Naive thymus-derived CD4-positive, alpha-beta T cell (primary cell): Measurements from ENCODE around the gene GDPD1. TPM values are rescaled to one million over a fixed set of nuclear protein-coding genes. Genes with fewer than 3 reads are reported as not detected.

Source experiments
- ATAC-seq: fragments of 150-1000 bp; cut with Tn5 transposase; 2 replicates; pipeline ENCODE4 v1.10.0; 2021; ENCODE audit warnings: mild to moderate bottlenecking, moderate library complexity
- CTCF ChIA-PET: fragments of 350-600 bp; sonication (Branson Sonifier 250); formaldehyde crosslinking; loops from one replicate; lab custom pipeline; 2021; ENCODE audit warnings: antibody characterized with exemption; lab: Charles Lee
- POLR2A ChIA-PET: fragments of 350-600 bp; sonication (Branson Sonifier 250); formaldehyde crosslinking; loops from one replicate; lab custom pipeline; 2021; ENCODE audit warnings: antibody characterized with exemption, inconsistent platforms; lab: Charles Lee
- DNase-seq, 9 donors: peaks; one replicate each; pipeline versions ENCODE4 v3.0.0 to v3.0.0-alpha.2; 2020 to 2022; ENCODE audit warnings: mixed read lengths in 1 of 9
- H3K27ac ChIP-seq: one replicate; pipeline ENCODE4 v1.7.0; 2013; ENCODE audit warnings: mild to moderate bottlenecking, low read depth, low read length, moderate library complexity
- H3K27me3 ChIP-seq, 2 donors: one replicate each; pipeline ENCODE4 v1.7.0; 2013; ENCODE audit warnings: low read length in 2 of 2, mild to moderate bottlenecking in 2 of 2, moderate library complexity in 2 of 2; ENCODE audit not compliant: control insufficient read depth in 2 of 2, insufficient read depth in 2 of 2
- H3K36me3 ChIP-seq, 3 experiments: 1 replicate in 2 of 3; 2 replicates in 1 of 3; pipeline ENCODE4 v1.7.0; 2013; ENCODE audit warnings: low read length in 3 of 3, mild to moderate bottlenecking in 3 of 3, moderate library complexity in 1 of 3; ENCODE audit not compliant: insufficient read depth in 3 of 3, control insufficient read depth in 2 of 3
- H3K4me1 ChIP-seq, 2 donors: one replicate each; pipeline ENCODE4 v1.7.0; 2013; ENCODE audit warnings: low read length in 2 of 2, mild to moderate bottlenecking in 2 of 2, moderate library complexity in 1 of 2; ENCODE audit not compliant: control insufficient read depth in 2 of 2, insufficient read depth in 2 of 2
- H3K4me3 ChIP-seq: 2 replicates; pipeline ENCODE4 v1.7.0; 2013; ENCODE audit warnings: mild to moderate bottlenecking, low read length
- H3K9me3 ChIP-seq, 3 experiments: 1 replicate in 2 of 3; 2 replicates in 1 of 3; pipeline ENCODE4 v1.7.0; 2013; ENCODE audit warnings: low read length in 3 of 3; ENCODE audit not compliant: control insufficient read depth in 2 of 3
- H3K27ac Mint-ChIP-seq, 9 donors: one replicate each; pipeline ENCODE4 v1.8.0; 2020 to 2022; ENCODE audit warnings: mixed read lengths in 9 of 9, mild to moderate bottlenecking in 8 of 9, moderate library complexity in 5 of 9, inconsistent platforms in 2 of 9
- H3K27me3 Mint-ChIP-seq, 5 donors: one replicate each; pipeline ENCODE4 v1.8.0; 2021 to 2022; ENCODE audit warnings: mixed read lengths in 5 of 5, mild to moderate bottlenecking in 1 of 5
- H3K36me3 Mint-ChIP-seq, 5 donors: one replicate each; pipeline ENCODE4 v1.8.0; 2020 to 2022; ENCODE audit warnings: mixed read lengths in 5 of 5, mild to moderate bottlenecking in 3 of 5, inconsistent platforms in 1 of 5
- H3K4me1 Mint-ChIP-seq, 7 donors: one replicate each; pipeline ENCODE4 v1.8.0; 2020 to 2022; ENCODE audit warnings: mixed read lengths in 7 of 7, mild to moderate bottlenecking in 3 of 7, inconsistent platforms in 1 of 7
- H3K4me3 Mint-ChIP-seq, 10 donors: one replicate each; pipeline ENCODE4 v1.8.0; 2020 to 2022; ENCODE audit warnings: mild to moderate bottlenecking in 10 of 10, mixed read lengths in 10 of 10, moderate library complexity in 6 of 10, inconsistent platforms in 2 of 10
- H3K9me3 Mint-ChIP-seq, 11 donors: one replicate each; pipeline ENCODE4 v1.8.0; 2020 to 2022; ENCODE audit warnings: mixed read lengths in 11 of 11, mild to moderate bottlenecking in 4 of 11, inconsistent platforms in 1 of 11, moderate library complexity in 1 of 11
- intact Hi-C, 2 donors: fragments of 100-400 bp; cut with micrococcal nuclease; formaldehyde crosslinking; loops; one replicate each; pipeline ENCODE4 v1.15.1; 2023
- polyA plus RNA-seq, 2 donors: library from polyadenylated mRNA; unstranded; fragments of 300-500 nt; fragmentation: Illumina TruSeq; gene quantifications; one replicate each; pipeline ENCODE4 v1.2.3, GENCODE V29; 2021
- total RNA-seq, 6 experiments: library from RNA in 5 of 6; stranded (reverse) in 5 of 6; gene quantifications; 1 replicate in 5 of 6; 2 replicates in 1 of 6; pipeline ENCODE4 v1.2.3 and lab custom pipeline; 2021 to 2026

Gene GDPD1
- total and polyA plus RNA-seq, 7 experiments from 2014 or later: 0.85 to 6.0 (median 3.8) TPM

DNA sequence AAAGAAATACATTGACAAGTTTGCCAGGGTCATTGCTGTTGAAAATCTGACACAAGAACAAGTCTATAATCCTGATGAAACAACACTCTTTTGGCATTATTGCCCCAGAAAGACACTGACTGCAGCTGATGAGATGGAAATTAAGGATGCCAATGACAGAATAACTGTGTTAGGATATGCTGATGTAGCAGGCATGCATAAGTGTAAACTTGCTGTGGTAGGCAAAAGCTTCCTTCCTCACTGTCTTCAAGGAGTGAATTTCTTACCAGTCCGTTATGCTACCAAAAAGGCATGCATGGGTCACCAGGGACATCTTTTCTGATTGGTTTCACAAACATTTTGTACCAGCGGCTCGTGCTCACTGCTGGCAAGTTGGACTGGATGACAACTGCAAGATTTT, 10.5 kb downstream of the GDPD1 start:
- H3K4me1 Mint-ChIP-seq: peaks cover 0 to 9% (median 5%) of the 10 kb centered on the region in 7 donors
- H3K9me3 Mint-ChIP-seq: no peaks in the 10 kb centered on the region
- Histone ChIP-seq H3K4me1 (no peaks in the 10 kb centered on the region), H3K36me3 (no peaks in the 10 kb centered on the region), H3K27me3 (no peaks in the 10 kb centered on the region), H3K9me3 (no peaks in the 10 kb centered on the region), H3K4me3 (no peak overlapping the region), H3K27ac (no peak overlapping the region)
- no peak for DNase-seq
- no peak for ATAC-seq
- no peak overlapping the region for H3K27ac Mint-ChIP-seq
- H3K27me3 Mint-ChIP-seq: no peaks in the 10 kb centered on the region
- H3K4me3 Mint-ChIP-seq: no peak overlapping the region
- H3K36me3 Mint-ChIP-seq: no peaks in the 10 kb centered on the region
- CTCF ChIA-PET: no interaction called here
- intact Hi-C loops: no loop called here
- POLR2A ChIA-PET: no interaction called here

DNA sequence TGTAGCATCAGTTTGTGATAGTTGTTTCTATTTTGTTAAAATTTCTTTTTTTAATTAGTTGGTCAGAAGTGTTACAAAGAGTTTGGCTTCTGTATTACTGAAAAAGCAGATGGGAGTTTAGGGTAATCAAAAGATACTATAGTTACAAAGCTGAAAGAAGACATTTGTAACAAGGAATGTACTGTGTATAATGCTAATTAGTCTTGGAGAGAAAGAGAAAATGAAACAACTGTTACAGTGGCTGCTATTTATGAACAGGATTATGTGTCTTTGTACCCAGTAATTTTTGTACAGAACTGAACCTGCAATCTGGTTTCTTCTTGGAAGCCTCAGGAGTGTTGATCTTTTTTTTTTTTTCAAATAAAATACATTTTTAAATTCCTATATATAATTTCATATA, 14.3 kb downstream of the GDPD1 start:
- Histone ChIP-seq H3K4me3 (no peak overlapping the region), H3K9me3 (no peaks in the 10 kb centered on the region), H3K4me1 (no peaks in the 10 kb centered on the region), H3K27me3 (no peaks in the 10 kb centered on the region), H3K36me3 (no peaks in the 10 kb centered on the region), H3K27ac (no peak overlapping the region)
- H3K9me3 Mint-ChIP-seq: no peaks in the 10 kb centered on the region
- POLR2A ChIA-PET: no interaction called here
- peak overlapping the region in 1 of 9 donors; percentile 14 for H3K27ac Mint-ChIP-seq
- H3K36me3 Mint-ChIP-seq: no peaks in the 10 kb centered on the region
- DNase-seq: no peak
- H3K4me3 Mint-ChIP-seq: no peak overlapping the region
- intact Hi-C loops: no loop called here
- CTCF ChIA-PET: no interaction called here
- ATAC-seq: no peak
- peaks cover 0 to 9% (median 5%) of the 10 kb centered on the region in 7 donors for H3K4me1 Mint-ChIP-seq
- no peaks in the 10 kb centered on the region for H3K27me3 Mint-ChIP-seq

DNA sequence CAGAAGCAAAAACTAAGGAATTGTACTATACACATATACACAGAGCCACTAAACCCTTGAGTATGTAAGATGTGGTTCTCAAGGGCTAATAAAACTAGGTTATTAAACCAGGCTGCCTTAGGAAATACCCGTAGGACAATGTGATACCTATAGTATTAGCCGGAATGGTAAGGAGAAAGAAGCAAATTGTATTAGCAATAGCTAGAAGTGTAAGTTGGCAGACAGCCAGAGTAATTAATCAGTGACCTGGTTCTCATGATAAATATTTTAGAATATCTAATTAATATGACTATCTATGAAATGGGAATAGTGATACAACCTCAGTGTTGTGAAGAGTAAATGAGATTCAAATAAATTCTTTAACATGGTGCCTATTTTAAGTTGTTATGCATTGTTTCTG, 18.6 kb downstream of the GDPD1 start:
- Histone ChIP-seq H3K4me3 (no peak overlapping the region), H3K27me3 (no peaks in the 10 kb centered on the region), H3K27ac (no peak overlapping the region), H3K9me3 (no peaks in the 10 kb centered on the region), H3K4me1 (no peaks in the 10 kb centered on the region), H3K36me3 (no peaks in the 10 kb centered on the region)
- Mint-ChIP-seq H3K27me3 (no peaks in the 10 kb centered on the region), H3K4me3 (no peak overlapping the region), H3K36me3 (peaks cover 0 to 4% (median 0%) of the 10 kb centered on the region in 5 donors), H3K27ac (no peak overlapping the region), H3K4me1 (no peaks in the 10 kb centered on the region), H3K9me3 (no peaks in the 10 kb centered on the region)
- ChIA-PET CTCF (interaction anchor here (0.7 kb wide), 1 partner anchor 704 kb away, joined by 3 read pairs; no protein-coding TSS in a partner anchor), POLR2A (no interaction called here)
- ATAC-seq (no peak), DNase-seq (no peak)
- intact Hi-C loops: no loop called here

DNA sequence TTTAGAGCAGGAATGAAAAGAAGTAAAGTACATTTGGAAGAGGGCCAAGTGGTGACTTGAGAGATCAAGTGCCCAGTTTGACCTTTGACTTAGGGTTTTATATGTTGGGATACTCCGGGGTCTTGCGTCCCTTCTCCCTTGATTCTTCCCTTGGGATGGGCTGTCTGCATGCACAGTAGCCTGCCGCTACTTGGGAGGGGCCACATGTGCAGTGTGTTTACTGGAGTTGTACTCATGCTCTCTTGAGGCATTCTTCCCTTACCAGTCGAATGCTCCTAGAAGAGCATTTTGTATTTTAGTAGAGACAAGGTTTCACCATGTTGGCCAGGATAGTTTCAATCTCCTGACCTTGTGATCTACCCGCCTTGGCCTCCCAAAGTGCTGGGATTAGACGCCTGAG, 23.8 kb downstream of the GDPD1 start:
- Histone ChIP-seq H3K27ac (no peak overlapping the region), H3K4me1 (no peaks in the 10 kb centered on the region), H3K4me3 (no peak overlapping the region), H3K9me3 (no peaks in the 10 kb centered on the region), H3K27me3 (no peaks in the 10 kb centered on the region), H3K36me3 (no peaks in the 10 kb centered on the region)
- ChIA-PET CTCF (no interaction called here), POLR2A (no interaction called here)
- intact Hi-C loops: no loop called here
- DNase-seq (no peak), ATAC-seq (no peak)
- Mint-ChIP-seq H3K27me3 (no peaks in the 10 kb centered on the region), H3K4me3 (no peak overlapping the region), H3K27ac (no peak overlapping the region), H3K9me3 (no peaks in the 10 kb centered on the region), H3K36me3 (peaks cover 0 to 10% (median 10%) of the 10 kb centered on the region in 5 donors), H3K4me1 (no peaks in the 10 kb centered on the region)

DNA sequence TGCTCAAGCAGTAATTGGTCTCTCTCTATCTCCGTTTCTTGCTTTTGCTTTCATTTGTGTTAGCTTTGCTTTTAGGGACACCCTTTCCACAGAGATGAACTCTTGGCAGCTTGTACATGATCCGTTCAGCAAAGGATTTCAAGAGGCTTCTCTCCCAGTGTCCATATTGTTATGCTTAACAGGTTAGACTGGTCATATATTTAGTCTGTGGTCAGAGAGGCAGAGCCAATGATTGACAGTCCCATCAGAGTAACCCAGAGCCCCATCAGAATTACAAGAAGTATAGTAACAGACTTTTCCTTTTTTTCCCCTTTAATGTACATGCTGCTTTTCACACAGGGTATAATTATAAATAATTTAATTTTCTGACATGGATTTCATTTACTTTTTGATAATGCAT, 34.4 kb downstream of the GDPD1 start:
- Histone ChIP-seq H3K27me3 (no peaks in the 10 kb centered on the region), H3K27ac (no peak overlapping the region), H3K4me1 (no peaks in the 10 kb centered on the region), H3K36me3 (no peaks in the 10 kb centered on the region), H3K9me3 (no peaks in the 10 kb centered on the region), H3K4me3 (no peak overlapping the region)
- no peak overlapping the region for H3K4me3 Mint-ChIP-seq
- ChIA-PET POLR2A (no interaction called here), CTCF (no interaction called here)
- no peaks in the 10 kb centered on the region for H3K27me3 Mint-ChIP-seq
- no peaks in the 10 kb centered on the region for H3K4me1 Mint-ChIP-seq
- intact Hi-C loops: no loop called here
- peaks cover 0 to 8% (median 0%) of the 10 kb centered on the region in 5 donors for H3K36me3 Mint-ChIP-seq
- no peak for DNase-seq
- H3K27ac Mint-ChIP-seq: no peak overlapping the region
- no peaks in the 10 kb centered on the region for H3K9me3 Mint-ChIP-seq
- ATAC-seq: no peak

DNA sequence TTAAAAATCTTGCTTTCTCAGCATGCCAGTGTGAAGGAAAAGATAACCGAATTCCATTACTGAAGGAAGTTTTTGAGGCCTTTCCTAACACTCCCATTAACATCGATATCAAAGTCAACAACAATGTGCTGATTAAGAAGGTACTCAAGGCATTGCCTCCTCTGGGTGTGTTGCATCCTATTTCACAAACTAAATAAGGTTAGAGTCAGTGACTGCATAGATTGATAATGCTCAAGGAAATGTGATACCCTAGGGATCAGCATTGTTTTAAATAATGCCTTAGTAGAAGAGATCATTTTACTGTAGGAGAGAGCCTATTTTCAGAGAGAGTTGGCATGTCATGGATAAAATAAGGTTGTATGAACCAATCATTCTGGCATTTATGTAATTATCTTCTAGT, 36.8 kb downstream of the GDPD1 start:
- H3K4me3 ChIP-seq: no peak overlapping the region
- H3K36me3 ChIP-seq: no peaks in the 10 kb centered on the region
- DNase-seq: no peak
- ATAC-seq: no peak
- intact Hi-C loops: no loop called here
- H3K4me1 ChIP-seq: no peaks in the 10 kb centered on the region
- peaks cover 0 to 8% (median under 1%) of the 10 kb centered on the region in 5 donors for H3K36me3 Mint-ChIP-seq
- no peak overlapping the region for H3K27ac ChIP-seq
- POLR2A ChIA-PET: no interaction called here
- no peaks in the 10 kb centered on the region for H3K4me1 Mint-ChIP-seq
- H3K27ac Mint-ChIP-seq: no peak overlapping the region
- no peaks in the 10 kb centered on the region for H3K27me3 Mint-ChIP-seq
- H3K9me3 Mint-ChIP-seq: no peaks in the 10 kb centered on the region
- H3K27me3 ChIP-seq: no peaks in the 10 kb centered on the region
- no peaks in the 10 kb centered on the region for H3K9me3 ChIP-seq
- CTCF ChIA-PET: no interaction called here
- no peak overlapping the region for H3K4me3 Mint-ChIP-seq

DNA sequence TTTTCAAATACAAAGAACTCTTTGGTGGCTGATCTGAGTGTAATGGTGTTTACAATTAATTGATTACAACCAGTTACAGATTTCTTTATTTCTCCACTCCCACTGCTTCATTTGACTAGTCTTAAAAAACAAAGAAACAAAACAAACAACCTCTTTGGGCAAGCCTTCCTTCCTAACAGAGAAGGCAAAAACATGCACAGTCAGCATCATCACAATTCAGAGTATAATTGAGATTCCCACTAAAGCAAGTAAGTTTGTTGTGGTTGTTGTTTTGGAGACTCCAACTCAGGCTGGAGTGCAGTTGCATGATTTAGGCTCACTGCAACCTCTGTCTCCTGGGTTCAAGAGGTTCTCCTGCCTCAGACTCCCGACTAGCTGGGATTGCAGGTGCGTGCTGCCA, 40.4 kb downstream of the GDPD1 start:
- no peaks in the 10 kb centered on the region for H3K27me3 ChIP-seq
- no peaks in the 10 kb centered on the region for H3K4me1 ChIP-seq
- no peak overlapping the region for H3K4me3 ChIP-seq
- ATAC-seq (no peak), DNase-seq (no peak)
- POLR2A ChIA-PET: no interaction called here
- H3K27ac Mint-ChIP-seq: peak overlapping the region in 2 of 9 donors; percentile 26 to 33
- H3K36me3 Mint-ChIP-seq: peaks cover 0 to 4% (median 0%) of the 10 kb centered on the region in 5 donors
- no peaks in the 10 kb centered on the region for H3K27me3 Mint-ChIP-seq
- intact Hi-C loops: no loop called here
- no peak overlapping the region for H3K27ac ChIP-seq
- H3K9me3 Mint-ChIP-seq: no peaks in the 10 kb centered on the region
- H3K4me3 Mint-ChIP-seq: no peak overlapping the region
- no peaks in the 10 kb centered on the region for H3K9me3 ChIP-seq
- no peaks in the 10 kb centered on the region for H3K4me1 Mint-ChIP-seq
- no peaks in the 10 kb centered on the region for H3K36me3 ChIP-seq
- CTCF ChIA-PET: no interaction called here
